HepG2 (cell line): Measurements from ENCODE around the gene CASTOR1. TPM values are rescaled to one million over a fixed set of nuclear protein-coding genes. Genes with fewer than 3 reads are reported as not detected.

Experiments
- BCL6 ChIP-seq: IDR thresholded peaks from 2 replicates; pipeline ENCODE4 v1.6.1; 2016; ENCODE audit warnings: missing genetic modification reagents, missing compliant biosample characterization
- CBX2 ChIP-seq, 2 experiments: fragments of 200-600 bp in 1 of 2; sonication (generic); formaldehyde crosslinking in 1 of 2; IDR thresholded peaks; 2 replicates each; pipeline versions ENCODE4 v1.7.0 to v1.8.1; 2018 to 2022; ENCODE audit warnings: low read depth in 2 of 2, low read length in 1 of 2, mild to moderate bottlenecking in 1 of 2, missing genetic modification reagents in 1 of 2
- CHD2 ChIP-seq: IDR thresholded peaks from 2 replicates; pipeline ENCODE4 v1.6.1; 2011; ENCODE audit warnings: low read depth, low read length, improper control_type of control experiment
- EHMT2 ChIP-seq: fragments of 200-600 bp; sonication (generic); IDR thresholded peaks from 2 replicates; pipeline ENCODE4 v1.7.0; 2017; ENCODE audit warnings: antibody characterized with exemption, low read depth, low read length, borderline replicate concordance
- ELK4 ChIP-seq: sonication (generic); formaldehyde crosslinking; IDR thresholded peaks from 2 replicates; pipeline ENCODE4 v1.9.0; 2021; ENCODE audit warnings: missing genetic modification reagents, borderline replicate concordance
- ISL2 ChIP-seq: sonication (generic); formaldehyde crosslinking; IDR thresholded peaks from 2 replicates; pipeline ENCODE4 v1.5.0; 2020; ENCODE audit warnings: missing genetic modification reagents
- MAFK ChIP-seq, 2 experiments: IDR thresholded peaks in 1 of 2; conservative IDR thresholded peaks in 1 of 2; 2 replicates each; pipeline ENCODE4 v1.6.1; 2011; ENCODE audit warnings: improper control_type of control experiment in 2 of 2, low read length in 2 of 2
- MTF2 ChIP-seq: sonication (generic); formaldehyde crosslinking; IDR thresholded peaks from 2 replicates; pipeline ENCODE4 v1.5.0; 2020; ENCODE audit warnings: missing genetic modification reagents, borderline replicate concordance
- MYC ChIP-seq: sonication (generic); formaldehyde crosslinking; IDR thresholded peaks from 2 replicates; pipeline ENCODE4 v1.9.0; 2021; ENCODE audit warnings: missing genetic modification reagents, borderline replicate concordance
- NCOA2 ChIP-seq: sonication (generic); formaldehyde crosslinking; IDR thresholded peaks from 2 replicates; pipeline ENCODE4 v1.8.0; 2022; ENCODE audit warnings: inconsistent platforms
- PHF8 ChIP-seq: sonication (generic); formaldehyde crosslinking; IDR thresholded peaks from 2 replicates; pipeline ENCODE4 v1.5.0; 2020; ENCODE audit warnings: missing genetic modification reagents
- RCOR2 ChIP-seq: IDR thresholded peaks from 2 replicates; pipeline ENCODE4 v1.6.1; 2016; ENCODE audit warnings: missing biosample characterization, missing genetic modification reagents
- REPIN1 ChIP-seq: sonication (generic); formaldehyde crosslinking; IDR thresholded peaks from 2 replicates; pipeline ENCODE4 v1.8.0; 2022; ENCODE audit warnings: missing genetic modification reagents, low read depth, mild to moderate bottlenecking, borderline replicate concordance
- SALL1 ChIP-seq: sonication (generic); formaldehyde crosslinking; IDR thresholded peaks from 2 replicates; pipeline ENCODE4 v1.8.0; 2022; ENCODE audit warnings: mild to moderate bottlenecking, missing genetic modification reagents
- SALL2 ChIP-seq: sonication (generic); formaldehyde crosslinking; IDR thresholded peaks from 2 replicates; pipeline ENCODE4 v1.8.1; 2023; ENCODE audit warnings: mild to moderate bottlenecking, missing genetic modification reagents, inconsistent platforms
- TOE1 ChIP-seq: sonication (generic); formaldehyde crosslinking; IDR thresholded peaks from 2 replicates; pipeline ENCODE4 v1.4.0; 2020; ENCODE audit warnings: mild to moderate bottlenecking, missing genetic modification reagents
- U2AF2 ChIP-seq: fragments of 200-400 bp; formaldehyde crosslinking; IDR thresholded peaks from 2 replicates; pipeline ENCODE4 v1.6.1; 2017; ENCODE audit warnings: low read depth, mild to moderate bottlenecking, low read length
- ZBED4 ChIP-seq: sonication (generic); formaldehyde crosslinking; IDR thresholded peaks from 2 replicates; pipeline ENCODE4 v1.4.0; 2020; ENCODE audit warnings: missing genetic modification reagents, borderline replicate concordance
- ZBTB38 ChIP-seq: sonication (generic); formaldehyde crosslinking; IDR thresholded peaks from 2 replicates; pipeline ENCODE4 v1.5.1; 2020; ENCODE audit warnings: mild to moderate bottlenecking, missing genetic modification reagents
- ZNF205 ChIP-seq: IDR thresholded peaks from 2 replicates; pipeline ENCODE4 v1.6.1; 2018; ENCODE audit warnings: missing biosample characterization, missing genetic modification reagents
- ZNF263 ChIP-seq: sonication (generic); formaldehyde crosslinking; IDR thresholded peaks from 2 replicates; pipeline ENCODE4 v1.4.0; 2020; ENCODE audit warnings: missing genetic modification reagents
- ZNF496 ChIP-seq: sonication (generic); formaldehyde crosslinking; IDR thresholded peaks from 2 replicates; pipeline ENCODE4 v1.8.1; 2023; ENCODE audit warnings: mild to moderate bottlenecking, moderate library complexity, missing genetic modification reagents; ENCODE audit not compliant: insufficient replicate concordance
- ZNF557 ChIP-seq: sonication (generic); formaldehyde crosslinking; IDR thresholded peaks from 2 replicates; pipeline ENCODE4 v1.4.0; 2020; ENCODE audit warnings: missing genetic modification reagents
- ZNF580 ChIP-seq: IDR thresholded peaks from 2 replicates; pipeline ENCODE4 v1.6.1; 2016; ENCODE audit warnings: low read depth, borderline replicate concordance
- ZNF839 ChIP-seq: sonication (generic); formaldehyde crosslinking; IDR thresholded peaks from 2 replicates; pipeline ENCODE4 v1.4.0; 2020; ENCODE audit warnings: missing genetic modification reagents, mild to moderate bottlenecking, borderline replicate concordance
- polyA plus RNA-seq, 8 experiments: library from polyadenylated mRNA; depleted of rRNA in 3 of 8; stranded (reverse) in 7 of 8; unstranded in 1 of 8; fragments of >200 nt; fragmentation: Illumina TruSeq in 4 of 8; extraction: Trizol in 4 of 8; gene quantifications; 2 replicates each; pipeline versions ENCODE4 v1.2.1 to v1.2.3, GENCODE V29; 2011 to 2016; ENCODE audit warnings: low read depth in 4 of 8, missing spikeins in 1 of 8, mixed read lengths in 1 of 8; ENCODE audit not compliant: insufficient read depth in 1 of 8
- total RNA-seq, 5 experiments: library from RNA; depleted of rRNA; stranded (reverse); fragments of >200 nt; fragmentation: Illumina TruSeq; extraction: Trizol; gene quantifications; 2 replicates each; pipeline ENCODE4 v1.2.3, GENCODE V29; 2016; ENCODE audit warnings: low read depth in 1 of 5

Gene CASTOR1
- total and polyA plus RNA-seq, 2 of the 13 experiments (the other 11 are each of a cell fraction or from before 2014, with no cell fraction given), result 2.6 to 4.4 TPM

- TF ChIP-seq TOE1 (CRISPR knock-in tag) (no peak), RCOR2 (CRISPR knock-in tag) (no peak), REPIN1 (CRISPR knock-in tag) (0 out of 2 replicates have a peak, but pooled peaks have one; percentile 36), BCL6 (CRISPR knock-in tag) (peak; percentile 88), ZNF205 (CRISPR knock-in tag) (no peak), ZNF580 (CRISPR knock-in tag) (peak; percentile 35; the same call in 1 of the 2 replicates), CHD2 (no peak), ELK4 (CRISPR knock-in tag) (no peak), ZNF839 (no peak), SALL2 (no peak), SALL1 (peak; percentile 23; the same call in 1 of the 2 replicates), MYC (peak; percentile 24; the same call in 1 of the 2 replicates), PHF8 (CRISPR knock-in tag) (0 out of 2 replicates have a peak, but pooled peaks have one; percentile 17), MAFK (conservative IDR thresholded peaks at IDR 0.05 in 1 of 2, IDR thresholded peaks at IDR 0.05 in 1 of 2; ENCODE audit: low read length in 2 of 2) (no peak), ZBTB38 (CRISPR knock-in tag) (peak; percentile 71), ZNF263 (peak; percentile 34; the same call in 1 of the 2 replicates), ISL2 (CRISPR knock-in tag) (no peak), ZNF496 (CRISPR knock-in tag) (no peak), NCOA2 (0 out of 2 replicates have a peak, but pooled peaks have one; percentile 16), ZBED4 (no peak), ZNF557 (CRISPR knock-in tag) (no peak), U2AF2 (no peak), CBX2 (IDR thresholded peaks at IDR 0.05; ENCODE audit: low read depth, low read length) (no peak), CBX2 (CRISPR knock-in tag; IDR thresholded peaks at IDR 0.05; ENCODE audit: low read depth) (no peak), EHMT2 (no peak), MTF2 (no peak)
Measured at GRCh38 chr22:30286813-30287647, 2.3 kb downstream of the CASTOR1 start (continued).
